Sigmoid colon (tissue), 7 donors: ENCODE results near the gene SNAP47. TPM values are rescaled to one million over a fixed set of nuclear protein-coding genes. Genes with fewer than 3 reads are reported as not detected.
A peak's percentile ranks its signal among the peaks of the same experiment; 100 is the strongest.

ENCODE experiments used
- DNase-seq: peaks from one replicate; pipeline ENCODE4 v3.0.0-alpha.2; 2019
- H3K27ac ChIP-seq, 4 donors: fragments of 200-600 bp; sonication (generic); one replicate each; pipeline ENCODE4 v1.5.1; 2016 to 2019; ENCODE audit warnings: mild to moderate bottlenecking in 1 of 4
- H3K27me3 ChIP-seq, 3 donors: fragments of 200-600 bp; sonication (generic); one replicate each; pipeline ENCODE4 v1.5.1; 2019; ENCODE audit warnings: mild to moderate bottlenecking in 1 of 3
- H3K36me3 ChIP-seq, 4 donors: fragments of 200-600 bp; sonication (generic); one replicate each; pipeline ENCODE4 v1.5.1; 2016 to 2019
- H3K4me1 ChIP-seq, 4 donors: fragments of 200-600 bp; sonication (generic); one replicate each; pipeline ENCODE4 v1.5.1; 2017 to 2019
- H3K4me3 ChIP-seq, 4 donors: fragments of 200-600 bp; sonication (generic); one replicate each; pipeline ENCODE4 v1.5.1; 2017 to 2019; ENCODE audit warnings: mild to moderate bottlenecking in 2 of 4, moderate library complexity in 1 of 4
- H3K9me3 ChIP-seq, 4 donors: fragments of 200-600 bp in 3 of 4; sonication (generic) in 3 of 4; one replicate each; pipeline versions ENCODE4 v1.5.1 to v1.6.1; 2013 to 2019
- EP300 ChIP-seq, 4 donors: sonication (generic); formaldehyde crosslinking; IDR thresholded peaks; one replicate each; pipeline ENCODE4 v1.6.1; 2017; ENCODE audit warnings: antibody characterized with exemption in 4 of 4
- POLR2A ChIP-seq, 2 donors: fragments of 450-650 bp; IDR thresholded peaks; one replicate each; pipeline ENCODE4 v1.6.1; 2016; ENCODE audit warnings: antibody characterized with exemption in 2 of 2, mild to moderate bottlenecking in 2 of 2, moderate library complexity in 2 of 2
- POLR2AphosphoS5 ChIP-seq, 4 donors: sonication (generic); formaldehyde crosslinking; IDR thresholded peaks; one replicate each; pipeline ENCODE4 v1.6.1; 2017; ENCODE audit warnings: antibody characterized with exemption in 4 of 4
- WGBS, 2 donors: extraction: QIAGEN DNeasy Blood & Tissue Kit; methylation state at CpG; one replicate each; pipeline ENCODE4 v1.1.7; 2013; 5-methylcytosine and 5-hydroxymethylcytosine counted together
- intact Hi-C: fragments of 100-400 bp; cut with DNase I; formaldehyde crosslinking; loops from one replicate; pipeline ENCODE4 v1.15.1; 2023
- polyA plus RNA-seq, 3 donors: library from polyadenylated mRNA; stranded (reverse); fragments of 200-250 nt; gene quantifications; one replicate each; pipeline ENCODE4 v1.2.3, GENCODE V29; 2013
- total RNA-seq, 4 donors: library from RNA; depleted of rRNA; stranded (reverse); fragments of >200 nt; gene quantifications; one replicate each; pipeline ENCODE4 v1.1.0, GENCODE V29; 2016
- TF ChIP-seq, protein P1 (sequence below), 4 experiments: fragments of 450-650 bp in 3 of 4; fragments of 200-600 bp in 1 of 4; IDR thresholded peaks; one replicate each; pipeline ENCODE4 v1.5.1; 2016 to 2019; ENCODE audit warnings: antibody characterized with exemption in 4 of 4, mild to moderate bottlenecking in 3 of 4, moderate library complexity in 2 of 4
- donor health status: healthy with polysubstance abuse.
- donor health status: Bipolar disorder and iron deficiency.
- donor health status: healthy.

The SNAP47 gene
- total and polyA plus RNA-seq, 7 donors, result 13.8 to 51.6 (median 33.9) TPM

DNA sequence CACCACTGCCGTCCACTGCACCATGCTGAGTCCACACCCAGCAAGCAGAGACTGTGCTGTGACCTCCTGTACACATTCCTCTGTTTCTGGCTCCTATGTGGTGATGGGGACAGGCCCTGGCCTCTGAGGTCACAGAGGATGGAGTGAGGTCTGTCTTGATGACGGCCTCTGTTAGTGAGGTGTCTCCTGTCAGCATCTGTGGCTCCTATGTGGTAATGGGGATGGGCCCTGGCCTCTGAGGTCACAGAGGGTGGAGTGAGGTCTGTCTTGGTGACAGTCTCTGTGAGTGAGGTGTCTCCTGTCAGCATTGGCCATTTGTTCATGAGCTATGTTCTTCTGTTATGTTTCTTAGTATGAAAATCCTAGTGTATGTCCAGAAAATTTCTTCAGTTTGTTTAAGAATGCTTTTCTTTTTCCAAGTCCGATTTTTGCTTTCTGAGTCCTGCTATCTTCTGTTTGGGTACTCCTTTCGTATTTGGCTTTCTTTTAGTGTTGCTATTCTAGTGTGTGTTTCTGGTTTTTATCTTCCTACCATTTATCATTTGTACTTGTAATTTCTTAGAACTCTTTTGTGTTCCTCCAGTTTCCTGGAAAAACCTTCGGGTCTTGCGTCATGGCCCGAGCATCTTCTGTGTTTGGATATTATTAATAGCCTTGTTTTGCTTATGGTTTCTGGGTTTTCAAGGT lies 13.4 kb downstream of the SNAP47 start:
- peak overlapping the region; percentile 64 to 88 (median 80) for H3K27ac ChIP-seq
- H3K36me3 ChIP-seq, result peaks cover 0 to 15% (median 5%) of the 10 kb centered on the region in 4 donors
- DNase-seq, result peak; percentile 91
- no peak overlapping the region for H3K4me3 ChIP-seq
- H3K27me3 ChIP-seq, result no peaks in the 10 kb centered on the region
- H3K9me3 ChIP-seq, result no peaks in the 10 kb centered on the region
- intact Hi-C loops, result no loop called here
- TF ChIP-seq EP300 (IDR thresholded peaks at IDR 0.05) (peak; percentile 69 to 99 (median 86)), POLR2AphosphoS5 (IDR thresholded peaks at IDR 0.05) (peak; percentile 66 to 88 (median 70)), POLR2A (IDR thresholded peaks at IDR 0.05) (no peak)
- TF ChIP-seq, protein P1, sequence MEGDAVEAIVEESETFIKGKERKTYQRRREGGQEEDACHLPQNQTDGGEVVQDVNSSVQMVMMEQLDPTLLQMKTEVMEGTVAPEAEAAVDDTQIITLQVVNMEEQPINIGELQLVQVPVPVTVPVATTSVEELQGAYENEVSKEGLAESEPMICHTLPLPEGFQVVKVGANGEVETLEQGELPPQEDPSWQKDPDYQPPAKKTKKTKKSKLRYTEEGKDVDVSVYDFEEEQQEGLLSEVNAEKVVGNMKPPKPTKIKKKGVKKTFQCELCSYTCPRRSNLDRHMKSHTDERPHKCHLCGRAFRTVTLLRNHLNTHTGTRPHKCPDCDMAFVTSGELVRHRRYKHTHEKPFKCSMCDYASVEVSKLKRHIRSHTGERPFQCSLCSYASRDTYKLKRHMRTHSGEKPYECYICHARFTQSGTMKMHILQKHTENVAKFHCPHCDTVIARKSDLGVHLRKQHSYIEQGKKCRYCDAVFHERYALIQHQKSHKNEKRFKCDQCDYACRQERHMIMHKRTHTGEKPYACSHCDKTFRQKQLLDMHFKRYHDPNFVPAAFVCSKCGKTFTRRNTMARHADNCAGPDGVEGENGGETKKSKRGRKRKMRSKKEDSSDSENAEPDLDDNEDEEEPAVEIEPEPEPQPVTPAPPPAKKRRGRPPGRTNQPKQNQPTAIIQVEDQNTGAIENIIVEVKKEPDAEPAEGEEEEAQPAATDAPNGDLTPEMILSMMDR (IDR thresholded peaks at IDR 0.05), result no peak
- peaks cover 0 to 63% (median 56%) of the 10 kb centered on the region in 4 donors for H3K4me1 ChIP-seq
- 68 to 82% methylated on average over 7 of the region's 7 CpGs for WGBS, 2 donors

DNA sequence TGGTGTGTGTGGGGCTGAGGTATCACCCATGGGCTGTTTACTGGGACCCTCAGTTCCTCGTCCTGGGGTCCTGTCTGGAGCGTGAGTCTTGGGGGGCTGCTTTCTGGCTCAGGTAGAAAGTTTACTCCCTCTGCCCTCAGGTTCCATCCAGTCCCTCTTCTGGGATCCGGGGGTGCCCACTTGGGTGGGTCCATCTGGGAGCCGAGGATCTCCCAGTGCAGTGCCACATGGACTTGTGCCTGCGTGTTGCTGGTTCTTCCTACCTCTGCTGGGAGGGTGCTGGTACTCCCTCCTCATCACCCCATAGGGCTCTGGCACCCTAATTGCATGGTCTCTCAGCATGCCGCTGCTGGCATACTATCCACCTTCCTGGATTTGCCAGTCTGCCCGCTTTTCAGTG lies 14.0 kb downstream of the SNAP47 start:
- WGBS, 2 donors, result 93 to 95% methylated on average over 7 of the region's 7 CpGs

DNA sequence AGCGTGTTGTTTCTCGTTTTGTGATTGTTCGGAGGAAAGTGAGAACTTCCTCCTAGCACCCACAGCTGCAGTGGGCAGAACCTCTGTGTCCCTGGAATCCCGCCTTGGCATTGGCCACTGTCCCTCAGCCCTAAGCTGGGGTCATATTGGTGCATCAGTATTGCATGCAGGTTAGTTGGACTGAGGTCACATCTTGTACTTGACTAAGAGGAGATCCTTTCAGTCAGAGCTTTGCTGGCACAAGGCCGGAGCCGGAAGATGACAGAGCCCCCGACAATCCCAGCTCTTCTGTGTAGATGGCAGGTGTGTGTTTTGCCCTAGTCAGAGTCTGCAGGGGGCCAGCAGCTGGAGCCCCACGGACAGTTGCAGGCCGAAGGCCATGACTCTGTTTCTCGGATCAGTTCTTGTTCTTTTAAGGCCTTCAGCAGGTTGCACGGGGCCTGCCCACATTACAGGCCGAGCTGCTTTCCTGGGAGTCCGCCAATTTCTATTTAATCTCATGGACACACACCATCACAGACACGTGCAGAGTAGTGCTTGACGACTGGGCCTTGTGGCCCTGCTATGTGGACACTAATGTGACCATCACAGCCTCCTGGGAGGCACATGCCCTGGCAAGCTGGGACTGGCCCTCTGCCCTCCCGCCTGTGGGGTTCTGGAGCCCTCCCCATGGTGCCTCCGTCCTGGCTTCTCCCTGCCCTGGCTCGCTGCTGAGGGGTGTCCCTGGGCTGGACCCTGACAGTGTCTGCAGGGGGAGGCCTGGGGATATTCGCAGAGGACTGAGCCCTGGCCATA lies 14.9 kb downstream of the SNAP47 start:
- peaks cover 0 to 75% (median 65%) of the 10 kb centered on the region in 4 donors for H3K4me1 ChIP-seq

More for the DNA sequence above, 14.0 kb downstream of the SNAP47 start:
- intact Hi-C loops, result no loop called here
- Histone ChIP-seq H3K27me3 (no peaks in the 10 kb centered on the region), H3K4me3 (no peak overlapping the region), H3K4me1 (peaks cover 0 to 69% (median 61%) of the 10 kb centered on the region in 4 donors), H3K36me3 (peaks cover 0 to 15% (median 5%) of the 10 kb centered on the region in 4 donors), H3K27ac (peak overlapping the region; percentile 64 to 88 (median 80)), H3K9me3 (no peaks in the 10 kb centered on the region)
- DNase-seq, result no peak
- no peak for TF ChIP-seq POLR2A (IDR thresholded peaks at IDR 0.05)
- TF ChIP-seq POLR2AphosphoS5 (IDR thresholded peaks at IDR 0.05), result no peak

GRCh38 chr1:227753999-227754711 lies 18.9 kb downstream of the SNAP47 start:
- H3K27ac ChIP-seq, result peak overlapping the region in 3 of 4 donors; percentile 55 to 89 (median 72)

More for the DNA sequence above, 14.9 kb downstream of the SNAP47 start:
- no peaks in the 10 kb centered on the region for H3K27me3 ChIP-seq
- DNase-seq, result no peak
- H3K4me3 ChIP-seq, result no peak overlapping the region
- TF ChIP-seq, protein P1 (IDR thresholded peaks at IDR 0.05), result no peak
- TF ChIP-seq POLR2A (IDR thresholded peaks at IDR 0.05) (no peak), EP300 (IDR thresholded peaks at IDR 0.05) (peak in 1 of 4 donors; percentile 11), POLR2AphosphoS5 (IDR thresholded peaks at IDR 0.05) (peak in 1 of 4 donors; percentile 36)
- peak overlapping the region; percentile 7 to 88 (median 80) for H3K27ac ChIP-seq
- H3K36me3 ChIP-seq, result peaks cover 0 to 15% (median 5%) of the 10 kb centered on the region in 4 donors
- WGBS, 2 donors, result 91 to 92% methylated on average over 19 of the region's 19 CpGs
- H3K9me3 ChIP-seq, result no peaks in the 10 kb centered on the region
- intact Hi-C loops, result no loop called here

More at GRCh38 chr1:227753999-227754711, 18.9 kb downstream of the SNAP47 start:
- WGBS, 2 donors, result 47 to 71% methylated on average over 7 of the region's 7 CpGs
- Histone ChIP-seq H3K9me3 (no peaks in the 10 kb centered on the region), H3K4me1 (peaks cover 0 to 79% (median 65%) of the 10 kb centered on the region in 4 donors), H3K27me3 (no peaks in the 10 kb centered on the region), H3K4me3 (no peak overlapping the region), H3K36me3 (peaks cover 0 to 7% (median 0%) of the 10 kb centered on the region in 4 donors)
- intact Hi-C loops, result no loop called here
- DNase-seq, result no peak
- TF ChIP-seq POLR2AphosphoS5 (IDR thresholded peaks at IDR 0.05) (peak in 3 of 4 donors; percentile 50 to 57 (median 53)), EP300 (IDR thresholded peaks at IDR 0.05) (peak in 1 of 4 donors; percentile 10), POLR2A (IDR thresholded peaks at IDR 0.05) (no peak)
- TF ChIP-seq, protein P1 (IDR thresholded peaks at IDR 0.05), result no peak
